IMR-90 (cell line): Measurements from ENCODE around the gene FBLN1.

Source experiments
- BHLHE40 ChIP-seq: fragments of 150-350 bp; IDR thresholded peaks from 2 replicates; pipeline ENCODE4 v1.6.1; 2016; ENCODE audit warnings: mild to moderate bottlenecking, low read depth, low read length
- CEBPB ChIP-seq: IDR thresholded peaks from 2 replicates; pipeline ENCODE4 v1.6.1; 2012; ENCODE audit warnings: low read depth, low read length, improper control_type of control experiment
- CHD1 ChIP-seq: IDR thresholded peaks from 2 replicates; pipeline ENCODE4 v1.6.1; 2012; ENCODE audit warnings: low read depth, low read length, improper control_type of control experiment
- FOS ChIP-seq: fragments of 150-350 bp; IDR thresholded peaks from 2 replicates; pipeline ENCODE4 v1.6.1; 2016; ENCODE audit warnings: low read depth, low read length
- MAFK ChIP-seq: IDR thresholded peaks from 2 replicates; pipeline ENCODE4 v1.6.1; 2012; ENCODE audit warnings: low read depth, low read length, improper control_type of control experiment
- NFE2L2 ChIP-seq: fragments of 150-350 bp; IDR thresholded peaks from 2 replicates; pipeline ENCODE4 v1.6.1; 2016; ENCODE audit warnings: low read depth, mild to moderate bottlenecking, low read length
- POLR2A ChIP-seq: IDR thresholded peaks from 2 replicates; pipeline ENCODE4 v1.6.1; 2012; ENCODE audit warnings: mild to moderate bottlenecking, low read depth, low read length
- RAD21 ChIP-seq: IDR thresholded peaks from 2 replicates; pipeline ENCODE4 v1.6.1; 2012; ENCODE audit warnings: low read length, improper control_type of control experiment
- RCOR1 ChIP-seq: IDR thresholded peaks from 2 replicates; pipeline ENCODE4 v1.6.1; 2012; ENCODE audit warnings: mild to moderate bottlenecking, low read length, improper control_type of control experiment; ENCODE audit not compliant: insufficient replicate concordance
- RFX5 ChIP-seq: IDR thresholded peaks from 2 replicates; pipeline ENCODE4 v1.8.0; 2012; ENCODE audit warnings: low read depth, mild to moderate bottlenecking, low read length, moderate library complexity
- SMC3 ChIP-seq: fragments of 150-350 bp; IDR thresholded peaks from 2 replicates; pipeline ENCODE4 v1.6.1; 2016; ENCODE audit warnings: low read depth, mild to moderate bottlenecking, antibody characterized with exemption, low read length, moderate library complexity
- TF ChIP-seq, protein P1 (sequence below): conservative IDR thresholded peaks from 2 replicates; pipeline ENCODE4 v1.5.1; 2012; ENCODE audit warnings: mild to moderate bottlenecking, low read depth, low read length, improper control_type of control experiment
- TF ChIP-seq, protein P2 (sequence below): fragments of 150-350 bp; IDR thresholded peaks from 2 replicates; pipeline ENCODE4 v1.6.1; 2017; ENCODE audit warnings: mild to moderate bottlenecking, antibody characterized with exemption, low read length, low read depth

GRCh38 chr22:45575607-45576272 lies 73.1 kb downstream of the FBLN1 start:
- TF ChIP-seq POLR2A (no peak), BHLHE40 (no peak), RCOR1 (no peak), RAD21 (no peak), RFX5 (no peak), CHD1 (no peak), FOS (no peak), MAFK (no peak), NFE2L2 (no peak), CEBPB (no peak), SMC3 (no peak)
- TF ChIP-seq, protein P1, sequence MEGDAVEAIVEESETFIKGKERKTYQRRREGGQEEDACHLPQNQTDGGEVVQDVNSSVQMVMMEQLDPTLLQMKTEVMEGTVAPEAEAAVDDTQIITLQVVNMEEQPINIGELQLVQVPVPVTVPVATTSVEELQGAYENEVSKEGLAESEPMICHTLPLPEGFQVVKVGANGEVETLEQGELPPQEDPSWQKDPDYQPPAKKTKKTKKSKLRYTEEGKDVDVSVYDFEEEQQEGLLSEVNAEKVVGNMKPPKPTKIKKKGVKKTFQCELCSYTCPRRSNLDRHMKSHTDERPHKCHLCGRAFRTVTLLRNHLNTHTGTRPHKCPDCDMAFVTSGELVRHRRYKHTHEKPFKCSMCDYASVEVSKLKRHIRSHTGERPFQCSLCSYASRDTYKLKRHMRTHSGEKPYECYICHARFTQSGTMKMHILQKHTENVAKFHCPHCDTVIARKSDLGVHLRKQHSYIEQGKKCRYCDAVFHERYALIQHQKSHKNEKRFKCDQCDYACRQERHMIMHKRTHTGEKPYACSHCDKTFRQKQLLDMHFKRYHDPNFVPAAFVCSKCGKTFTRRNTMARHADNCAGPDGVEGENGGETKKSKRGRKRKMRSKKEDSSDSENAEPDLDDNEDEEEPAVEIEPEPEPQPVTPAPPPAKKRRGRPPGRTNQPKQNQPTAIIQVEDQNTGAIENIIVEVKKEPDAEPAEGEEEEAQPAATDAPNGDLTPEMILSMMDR: no peak
- TF ChIP-seq, protein P2, sequence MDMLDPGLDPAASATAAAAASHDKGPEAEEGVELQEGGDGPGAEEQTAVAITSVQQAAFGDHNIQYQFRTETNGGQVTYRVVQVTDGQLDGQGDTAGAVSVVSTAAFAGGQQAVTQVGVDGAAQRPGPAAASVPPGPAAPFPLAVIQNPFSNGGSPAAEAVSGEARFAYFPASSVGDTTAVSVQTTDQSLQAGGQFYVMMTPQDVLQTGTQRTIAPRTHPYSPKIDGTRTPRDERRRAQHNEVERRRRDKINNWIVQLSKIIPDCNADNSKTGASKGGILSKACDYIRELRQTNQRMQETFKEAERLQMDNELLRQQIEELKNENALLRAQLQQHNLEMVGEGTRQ: no peak
